Neuronal stem cell (in vitro differentiated cells): Measurements from ENCODE around the gene LAMA2.
A peak's percentile ranks its signal among the peaks of the same experiment; 100 is the strongest.

Source experiments
- DNase-seq: peaks from one replicate; pipeline ENCODE4 v3.0.0-alpha.2; 2013; ENCODE audit warnings: low spot score
- H2AFZ ChIP-seq: one replicate; pipeline ENCODE4 v1.6.1; 2013; ENCODE audit warnings: mild to moderate bottlenecking, low read length, inconsistent platforms
- H2AK5ac ChIP-seq: 2 replicates; pipeline ENCODE4 v1.6.1; 2013; ENCODE audit warnings: low read depth, mild to moderate bottlenecking, inconsistent platforms, low read length, moderate library complexity, mixed read lengths
- H2BK120ac ChIP-seq: 2 replicates; pipeline ENCODE4 v1.6.1; 2013; ENCODE audit warnings: low read depth, mild to moderate bottlenecking, inconsistent platforms, low read length, moderate library complexity, mixed read lengths
- H2BK12ac ChIP-seq: one replicate; pipeline ENCODE4 v1.6.1; 2013; ENCODE audit warnings: low read length, inconsistent platforms
- H2BK15ac ChIP-seq: 2 replicates; pipeline ENCODE4 v1.6.1; 2013; ENCODE audit warnings: mild to moderate bottlenecking, low read length, inconsistent platforms, mixed read lengths
- H2BK5ac ChIP-seq: one replicate; pipeline ENCODE4 v1.6.1; 2013; ENCODE audit warnings: inconsistent platforms, mild to moderate bottlenecking, low read length, moderate library complexity
- H3K14ac ChIP-seq: one replicate; pipeline ENCODE4 v1.6.1; 2013; ENCODE audit warnings: low read length, inconsistent platforms
- H3K18ac ChIP-seq: 2 replicates; pipeline ENCODE4 v1.6.1; 2013; ENCODE audit warnings: low read length, inconsistent platforms
- H3K23ac ChIP-seq: 2 replicates; pipeline ENCODE4 v1.6.1; 2013; ENCODE audit warnings: low read depth, mild to moderate bottlenecking, mixed read lengths, low read length, inconsistent platforms; ENCODE audit not compliant: poor library complexity
- H3K27ac ChIP-seq: replicated peaks from 3 replicates; pipeline ENCODE4 v1.5.1; 2013; ENCODE audit warnings: low read length, inconsistent platforms
- H3K27me3 ChIP-seq, 3 experiments: 2 replicates each; pipeline ENCODE4 v1.6.1; 2013; ENCODE audit warnings: low read length in 3 of 3, mild to moderate bottlenecking in 2 of 3, inconsistent platforms in 1 of 3, low read depth in 1 of 3, mixed read lengths in 1 of 3, moderate library complexity in 1 of 3; ENCODE audit not compliant: control insufficient read depth in 3 of 3, insufficient read depth in 3 of 3
- H3K36me3 ChIP-seq, 2 donors: replicated peaks in 1 of 2; 2 replicates each; pipeline ENCODE4 v1.6.1; 2013; ENCODE audit warnings: low read length in 2 of 2; ENCODE audit not compliant: control insufficient read depth in 2 of 2, insufficient read depth in 2 of 2
- H3K4ac ChIP-seq: 2 replicates; pipeline ENCODE4 v1.6.1; 2013; ENCODE audit warnings: inconsistent platforms, mild to moderate bottlenecking, low read length, moderate library complexity
- H3K4me1 ChIP-seq, 2 donors: 1 replicate in 1 of 2; 2 replicates in 1 of 2; pipeline ENCODE4 v1.6.1; 2013; ENCODE audit warnings: low read length in 2 of 2, low read depth in 1 of 2; ENCODE audit not compliant: control insufficient read depth in 2 of 2, insufficient read depth in 1 of 2
- H3K4me2 ChIP-seq: one replicate; pipeline ENCODE4 v1.6.1; 2013; ENCODE audit warnings: mild to moderate bottlenecking, low read length, inconsistent platforms; ENCODE audit not compliant: insufficient read depth, poor library complexity, severe bottlenecking
- H3K4me3 ChIP-seq, 2 donors: 2 replicates each; pipeline ENCODE4 v1.5.1; 2013; ENCODE audit warnings: low read length in 2 of 2, mild to moderate bottlenecking in 2 of 2, inconsistent platforms in 1 of 2, moderate library complexity in 1 of 2
- H3K79me1 ChIP-seq: one replicate; pipeline ENCODE4 v1.6.1; 2013; ENCODE audit warnings: low read depth, mild to moderate bottlenecking, inconsistent platforms, low read length, moderate library complexity
- H3K9ac ChIP-seq: one replicate; pipeline ENCODE4 v1.6.1; 2013; ENCODE audit warnings: mild to moderate bottlenecking, low read depth, low read length, inconsistent platforms; ENCODE audit not compliant: poor library complexity
- H3K9me3 ChIP-seq, 2 donors: replicated peaks in 1 of 2; 2 replicates each; pipeline versions ENCODE3 to v1.6.1; 2013; ENCODE audit warnings: low read length in 2 of 2, mild to moderate bottlenecking in 2 of 2, inconsistent platforms in 1 of 2, low read depth in 1 of 2, mixed read lengths in 1 of 2, moderate library complexity in 1 of 2; ENCODE audit not compliant: control insufficient read depth in 2 of 2, insufficient read depth in 1 of 2
- H4K8ac ChIP-seq: one replicate; pipeline ENCODE4 v1.6.1; 2013; ENCODE audit warnings: low read depth, mild to moderate bottlenecking, inconsistent platforms, low read length, moderate library complexity
- H4K91ac ChIP-seq: one replicate; pipeline ENCODE4 v1.6.1; 2013; ENCODE audit warnings: low read length, low read depth, mild to moderate bottlenecking, inconsistent platforms; ENCODE audit not compliant: poor library complexity
- WGBS, 2 donors: extraction: QIAGEN DNeasy Blood & Tissue Kit; methylation state at CpG; one replicate each; pipeline ENCODE4 v1.1.7; 2013; ENCODE audit warnings: missing lambda C conversion rate in 2 of 2, mixed read lengths in 1 of 2; ENCODE audit not compliant: insufficient read length in 2 of 2, insufficient replicate concordance in 1 of 2; ENCODE audit errors: extremely low coverage in 2 of 2; 5-methylcytosine and 5-hydroxymethylcytosine counted together

Gene LAMA2

GRCh38 chr6:129306826-129307225 is 423.9 kb downstream of the LAMA2 start:
- H3K14ac ChIP-seq, result no peak overlapping the region
- no peak overlapping the region for H3K9ac ChIP-seq
- H3K27ac ChIP-seq, result no peak overlapping the region
- H3K4me1 ChIP-seq, result no peaks in the 10 kb centered on the region
- no peaks in the 10 kb centered on the region for H3K36me3 ChIP-seq
- H3K23ac ChIP-seq, result no peak overlapping the region
- no peak overlapping the region for H2BK12ac ChIP-seq
- no peak overlapping the region for H2BK15ac ChIP-seq
- H3K27me3 ChIP-seq, result no peaks in the 10 kb centered on the region
- no peak overlapping the region for H3K4me2 ChIP-seq
- WGBS, 2 donors, result no CpG with 5 or more reads among the region's 1 CpG
- no peak overlapping the region for H2AFZ ChIP-seq
- DNase-seq, result no peak
- no peak overlapping the region for H2BK5ac ChIP-seq
- H2AK5ac ChIP-seq, result no peak overlapping the region
- no peak overlapping the region for H3K4ac ChIP-seq
- H3K79me1 ChIP-seq, result no peaks in the 10 kb centered on the region
- H4K91ac ChIP-seq, result no peak overlapping the region
- H3K18ac ChIP-seq, result no peak overlapping the region
- H4K8ac ChIP-seq, result no peak overlapping the region
- H3K4me3 ChIP-seq, result no peak overlapping the region
- H2BK120ac ChIP-seq, result no peak overlapping the region
- no peaks in the 10 kb centered on the region for H3K9me3 ChIP-seq

GRCh38 chr6:129307845-129308244 is 424.9 kb downstream of the LAMA2 start:
- Histone ChIP-seq H3K23ac (no peak overlapping the region), H3K27ac (no peak overlapping the region), H2BK15ac (no peak overlapping the region), H3K4ac (no peak overlapping the region), H2AFZ (no peak overlapping the region), H2BK120ac (no peak overlapping the region), H4K8ac (no peak overlapping the region), H3K36me3 (no peaks in the 10 kb centered on the region), H3K4me1 (no peaks in the 10 kb centered on the region), H3K9me3 (no peaks in the 10 kb centered on the region), H3K4me3 (no peak overlapping the region), H2BK5ac (no peak overlapping the region), H3K14ac (no peak overlapping the region), H2BK12ac (no peak overlapping the region), H3K18ac (no peak overlapping the region), H4K91ac (no peak overlapping the region), H3K9ac (no peak overlapping the region), H3K27me3 (no peaks in the 10 kb centered on the region), H3K4me2 (no peak overlapping the region), H3K79me1 (no peaks in the 10 kb centered on the region), H2AK5ac (no peak overlapping the region)
- no CpG with 5 or more reads among the region's 2 CpGs for WGBS, 2 donors
- no peak for DNase-seq

- no CpG with 5 or more reads among the region's 1 CpG for WGBS, 2 donors
- no peak overlapping the region for H3K4me2 ChIP-seq
- no peaks in the 10 kb centered on the region for H3K27me3 ChIP-seq
Observed at GRCh38 chr6:129309154-129309553, 426.2 kb downstream of the LAMA2 start.

GRCh38 chr6:129312880-129313279 is 429.9 kb downstream of the LAMA2 start:
- no peak overlapping the region for H4K91ac ChIP-seq
- no peak overlapping the region for H4K8ac ChIP-seq
- no peak overlapping the region for H3K27ac ChIP-seq
- H3K4ac ChIP-seq, result no peak overlapping the region
- peaks cover 0 to 2% of the 10 kb centered on the region in 2 donors for H3K4me1 ChIP-seq
- H2AK5ac ChIP-seq, result no peak overlapping the region
- H3K36me3 ChIP-seq, result no peaks in the 10 kb centered on the region
- no peaks in the 10 kb centered on the region for H3K79me1 ChIP-seq
- H3K18ac ChIP-seq, result no peak overlapping the region
- no CpG with 5 or more reads among the region's 3 CpGs for WGBS, 2 donors
- H2BK12ac ChIP-seq, result no peak overlapping the region
- H2BK15ac ChIP-seq, result no peak overlapping the region
- no peak for DNase-seq
- H3K9me3 ChIP-seq, result no peaks in the 10 kb centered on the region
- no peak overlapping the region for H2BK120ac ChIP-seq
- peak overlapping the region; percentile 1 for H2AFZ ChIP-seq
- no peak overlapping the region for H3K23ac ChIP-seq
- H3K4me3 ChIP-seq, result no peak overlapping the region
- H2BK5ac ChIP-seq, result no peak overlapping the region
- no peak overlapping the region for H3K4me2 ChIP-seq
- H3K9ac ChIP-seq, result no peak overlapping the region
- no peak overlapping the region for H3K14ac ChIP-seq
- H3K27me3 ChIP-seq, result no peaks in the 10 kb centered on the region

More at GRCh38 chr6:129309154-129309553, 426.2 kb downstream of the LAMA2 start:
- no peak for DNase-seq
- no peak overlapping the region for H3K23ac ChIP-seq
- no peak overlapping the region for H4K91ac ChIP-seq
- no peak overlapping the region for H2BK12ac ChIP-seq
- H3K9ac ChIP-seq, result no peak overlapping the region
- no peaks in the 10 kb centered on the region for H3K4me1 ChIP-seq
- H3K9me3 ChIP-seq, result no peaks in the 10 kb centered on the region
- no peaks in the 10 kb centered on the region for H3K79me1 ChIP-seq
- H2BK120ac ChIP-seq, result no peak overlapping the region
- H3K18ac ChIP-seq, result no peak overlapping the region
- no peak overlapping the region for H2BK15ac ChIP-seq
- no peak overlapping the region for H2BK5ac ChIP-seq
- H3K27ac ChIP-seq, result no peak overlapping the region
- no peak overlapping the region for H3K4ac ChIP-seq
- H2AFZ ChIP-seq, result no peak overlapping the region
- H3K4me3 ChIP-seq, result no peak overlapping the region
- H4K8ac ChIP-seq, result no peak overlapping the region
- no peak overlapping the region for H2AK5ac ChIP-seq
- no peaks in the 10 kb centered on the region for H3K36me3 ChIP-seq
- no peak overlapping the region for H3K14ac ChIP-seq
